HG03469 (cell line): ENCODE measurements around the gene CCDC169.
"Not testable (repeated sequence)": the region's sequence is repeated elsewhere in the genome, so short reads cannot be mapped to it uniquely, and the experiment has no call there.

ENCODE experiments used
- ATAC-seq: cut with Tn5 transposase; IDR thresholded peaks from one replicate; pipeline ENCODE4 v1.9.1; 2021; ENCODE audit warnings: mild to moderate bottlenecking, moderate library complexity, moderate number of reproducible peaks; ENCODE audit not compliant: unreplicated experiment

The CCDC169 gene

DNA sequence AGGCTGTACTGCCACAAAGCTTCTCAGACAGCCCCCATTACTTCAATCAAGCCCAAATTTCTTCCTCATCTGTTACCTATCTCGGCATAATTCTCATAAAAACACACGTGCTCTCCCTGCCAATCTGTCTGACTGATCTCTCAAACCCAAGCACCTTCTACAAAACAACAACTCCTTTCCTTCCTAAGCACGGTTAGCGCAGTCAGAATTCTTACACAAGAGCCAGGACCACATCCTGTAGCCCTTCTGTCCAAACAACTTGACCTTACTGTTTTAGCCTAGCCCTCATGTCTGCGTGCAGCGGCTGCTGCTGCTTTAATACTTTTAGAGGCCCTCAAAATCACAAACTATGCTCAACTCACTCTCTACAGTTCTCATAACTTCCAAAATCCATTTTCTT, 22.2 kb upstream of the CCDC169 start:
- not testable (repeated sequence) for ATAC-seq

DNA sequence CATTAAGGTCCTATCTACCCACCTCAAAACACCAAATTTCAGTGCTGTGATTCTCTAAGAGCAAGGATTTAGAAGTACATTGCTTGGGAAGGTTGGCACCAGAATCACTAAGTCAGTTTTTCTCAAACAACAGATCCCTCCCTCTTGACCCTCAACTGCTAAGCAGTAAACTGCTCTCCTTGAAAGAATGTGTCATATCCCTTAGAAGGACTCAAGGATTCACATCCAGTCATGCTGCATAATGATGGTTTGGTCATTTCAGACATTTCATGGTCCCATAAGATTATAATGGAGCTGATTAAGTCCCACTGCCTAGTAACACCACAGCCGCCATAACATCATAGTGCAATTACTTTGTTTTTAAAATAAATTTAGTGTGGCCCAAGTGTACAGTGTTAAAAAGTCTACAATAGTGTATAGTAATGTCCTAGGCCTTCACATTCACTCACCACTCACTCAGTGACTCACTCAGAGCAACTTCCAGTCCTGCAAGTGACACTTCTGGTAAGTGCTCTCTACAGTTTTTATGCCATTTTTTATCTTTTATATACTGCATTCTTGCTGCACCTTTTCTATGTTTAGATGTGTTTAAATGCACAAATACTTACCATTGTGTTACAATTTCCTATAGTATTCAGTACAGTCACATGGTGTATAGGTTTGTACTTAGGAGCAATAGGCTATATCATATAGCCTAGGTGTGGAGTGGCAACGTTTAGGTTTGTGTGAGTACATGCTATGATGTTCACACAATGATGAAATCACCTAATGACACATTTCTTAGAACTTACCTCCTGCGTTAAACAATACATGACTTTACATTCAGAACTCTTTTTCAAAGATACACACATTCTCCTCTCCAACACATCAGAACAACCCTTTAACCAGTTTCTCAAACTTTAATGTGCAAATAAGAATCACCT, 15.7 kb upstream of the CCDC169 start:
- ATAC-seq: no peak

DNA sequence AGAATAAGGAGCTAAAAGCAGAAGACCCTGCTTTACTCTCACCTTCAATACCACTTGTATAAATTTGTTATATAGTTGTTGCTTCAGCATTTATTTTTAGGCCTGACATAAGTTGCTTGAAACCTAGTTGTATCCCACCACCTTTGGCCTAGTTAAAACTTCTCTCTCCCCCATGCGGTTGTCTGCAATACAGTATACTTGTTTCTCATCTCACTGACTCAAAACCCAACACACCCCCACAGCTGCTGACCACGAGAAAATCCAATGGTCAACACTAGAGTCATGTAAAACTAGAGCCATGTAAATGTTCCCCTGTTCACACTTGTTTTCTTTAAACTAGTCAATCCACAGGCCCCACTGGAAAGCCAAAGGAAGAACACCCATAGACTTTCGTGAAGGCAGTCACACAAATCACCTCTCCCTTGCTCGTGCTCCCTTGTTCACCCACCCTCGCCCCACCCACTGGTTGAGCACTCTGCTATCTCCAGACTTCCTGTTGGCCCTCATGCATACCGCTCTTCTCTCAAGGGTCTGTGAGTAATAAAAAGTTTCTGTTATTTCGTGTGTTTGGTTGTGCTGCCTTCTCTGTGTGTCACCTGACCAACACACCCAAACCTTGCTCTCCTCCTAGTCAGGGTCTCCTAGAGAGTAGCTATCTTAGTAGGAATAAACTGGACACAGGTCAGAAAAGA, 12.9 kb upstream of the CCDC169 start:
- ATAC-seq: no peak

DNA sequence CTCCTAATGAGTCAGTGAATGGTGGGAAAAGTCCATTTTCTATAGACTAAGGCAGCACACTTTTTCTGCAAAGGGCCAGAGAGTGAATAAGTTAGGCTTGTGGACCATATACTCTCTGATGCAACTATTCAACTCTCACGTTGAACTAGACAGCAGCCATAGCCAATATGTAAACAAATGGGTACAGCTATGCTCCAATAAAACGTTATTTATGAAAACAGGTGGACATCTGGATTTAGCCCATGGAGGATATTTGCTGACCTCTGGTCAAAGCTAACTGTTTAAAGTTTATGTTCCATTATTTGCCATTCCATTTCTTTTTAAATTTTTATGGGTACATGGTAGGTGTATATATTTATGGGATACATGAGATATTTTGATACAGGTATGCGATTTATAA, 4.7 kb upstream of the CCDC169 start:
- no peak for ATAC-seq

DNA sequence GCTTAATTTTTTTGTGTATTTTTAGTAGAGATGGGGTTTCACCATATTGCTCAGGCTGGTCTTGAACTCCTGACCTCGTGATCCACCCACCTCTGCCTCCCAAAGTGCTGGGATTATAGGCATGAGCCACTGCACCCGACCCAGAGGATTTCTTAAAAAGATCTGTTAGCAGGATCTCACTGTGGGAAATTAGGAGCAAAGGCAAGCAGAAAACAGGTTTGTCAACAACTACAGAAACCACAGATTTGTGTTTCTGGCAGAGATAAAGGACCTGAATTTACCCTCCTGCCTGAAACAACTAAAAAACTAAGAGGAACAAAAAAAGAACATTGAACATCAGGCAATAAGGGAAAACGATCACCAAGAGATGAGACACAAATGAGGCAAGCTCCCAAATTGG, 1.9 kb upstream of the CCDC169 start:
- ATAC-seq: not testable (repeated sequence)

DNA sequence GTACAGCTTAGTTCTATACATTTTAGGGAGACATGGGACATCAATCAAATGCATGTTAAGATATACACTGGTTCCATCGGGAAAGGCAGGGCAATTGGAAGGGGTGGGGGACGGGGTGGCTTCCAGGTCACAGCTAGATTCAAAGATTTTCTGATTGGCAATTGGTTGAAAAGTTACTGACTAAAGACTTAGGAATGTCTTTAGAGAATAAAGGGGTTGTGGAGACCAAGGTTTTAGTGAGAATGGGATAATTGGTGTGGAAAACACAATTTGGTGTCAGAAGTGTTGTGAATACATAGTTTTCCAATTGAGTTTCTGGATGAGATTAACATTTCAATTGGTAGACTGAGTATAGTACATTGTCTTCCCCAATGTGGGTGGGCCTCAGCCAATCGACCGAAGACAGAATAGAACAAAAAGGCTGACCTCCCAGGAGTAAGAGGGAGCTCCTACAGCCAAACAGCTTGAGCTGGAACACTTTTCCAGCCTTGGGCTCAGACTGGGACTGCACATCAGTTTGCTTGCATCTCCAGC, 988 bp upstream of the CCDC169 start:
- no peak for ATAC-seq

DNA sequence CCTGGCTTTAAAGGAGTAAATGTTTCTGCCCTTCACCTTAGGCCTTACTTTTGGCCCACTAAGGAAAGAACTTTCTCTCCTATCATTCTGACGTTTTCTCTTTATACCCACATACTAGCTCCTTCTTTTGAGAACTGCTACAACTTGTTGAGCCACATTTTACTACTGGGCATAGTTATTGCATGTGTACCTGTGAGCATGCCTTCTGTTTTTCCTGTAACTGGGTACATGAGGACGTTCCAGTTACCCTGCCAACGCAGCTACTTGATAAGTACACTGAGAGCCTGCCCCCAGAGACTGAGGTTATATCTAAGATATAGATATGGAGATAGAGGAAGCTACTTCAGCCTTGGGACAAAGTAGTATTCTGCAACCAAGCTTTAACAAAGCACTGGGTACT, 3.5 kb downstream of the CCDC169 start:
- no peak for ATAC-seq

DNA sequence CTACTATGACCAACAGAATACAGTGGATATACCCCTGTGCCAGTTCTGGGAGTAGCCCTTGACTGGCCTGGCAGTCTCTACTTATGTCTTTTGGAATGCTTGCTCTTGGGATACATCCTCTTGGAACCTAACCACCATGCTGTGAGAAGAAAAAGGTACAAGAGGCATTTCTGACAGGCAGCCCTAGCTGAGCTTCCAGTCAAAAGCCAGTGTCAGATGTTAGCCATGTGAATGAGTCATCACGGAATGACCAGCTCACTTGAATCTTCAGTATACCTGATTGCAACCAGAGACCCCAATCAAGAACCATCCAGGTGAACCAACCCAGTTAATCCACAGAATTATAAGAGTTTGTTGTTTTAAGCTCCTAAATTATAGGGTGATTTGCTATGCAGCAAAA, 4.1 kb downstream of the CCDC169 start:
- ATAC-seq: no peak

DNA sequence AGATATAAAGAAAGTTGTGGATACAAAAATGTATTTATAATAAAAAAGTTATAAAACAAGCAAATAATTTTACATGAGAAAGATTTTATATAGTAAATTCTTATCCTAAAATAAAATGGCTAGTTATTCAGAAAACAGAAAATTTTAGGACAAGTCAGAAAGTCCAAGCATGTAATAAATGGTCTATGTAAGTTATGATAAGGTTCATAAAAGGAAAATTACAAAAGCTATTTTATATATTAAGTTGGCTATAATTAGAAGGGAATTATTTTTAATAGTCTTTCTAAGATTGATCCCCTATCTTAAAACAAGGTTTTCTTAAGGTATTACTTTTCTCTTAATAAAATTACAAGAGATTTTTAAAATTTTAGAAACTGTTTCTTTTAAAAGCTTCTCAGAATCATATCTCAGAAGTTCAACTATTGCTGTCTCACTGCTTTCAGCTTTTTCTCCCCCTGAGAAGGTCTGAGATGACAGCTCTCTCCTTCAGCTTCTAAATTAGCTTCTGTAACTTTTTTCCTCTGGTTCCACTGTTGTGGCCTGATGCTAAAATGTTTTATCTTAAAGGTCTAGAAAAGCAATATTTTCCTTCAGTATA, 8.7 kb downstream of the CCDC169 start:
- no peak for ATAC-seq

DNA sequence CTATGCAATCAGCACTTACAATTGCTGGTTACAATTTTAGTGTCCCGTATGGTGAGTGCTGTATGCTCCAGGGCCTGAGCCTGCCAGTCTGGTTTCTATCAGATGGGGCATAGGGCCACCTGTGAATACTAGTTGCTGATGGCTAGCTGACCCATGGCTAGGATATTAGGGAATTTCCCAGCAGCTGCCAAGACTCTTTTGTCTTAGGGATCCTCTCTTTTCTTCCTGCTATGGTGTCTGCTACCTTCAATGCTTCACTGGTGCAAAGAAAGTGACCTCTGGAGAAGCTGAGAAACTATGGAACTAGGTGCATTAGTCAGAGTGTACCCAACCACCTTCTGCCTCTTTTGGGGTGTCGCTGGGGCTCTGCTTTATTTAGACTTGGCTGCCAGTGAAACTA, 11.6 kb downstream of the CCDC169 start:
- ATAC-seq: no peak

DNA sequence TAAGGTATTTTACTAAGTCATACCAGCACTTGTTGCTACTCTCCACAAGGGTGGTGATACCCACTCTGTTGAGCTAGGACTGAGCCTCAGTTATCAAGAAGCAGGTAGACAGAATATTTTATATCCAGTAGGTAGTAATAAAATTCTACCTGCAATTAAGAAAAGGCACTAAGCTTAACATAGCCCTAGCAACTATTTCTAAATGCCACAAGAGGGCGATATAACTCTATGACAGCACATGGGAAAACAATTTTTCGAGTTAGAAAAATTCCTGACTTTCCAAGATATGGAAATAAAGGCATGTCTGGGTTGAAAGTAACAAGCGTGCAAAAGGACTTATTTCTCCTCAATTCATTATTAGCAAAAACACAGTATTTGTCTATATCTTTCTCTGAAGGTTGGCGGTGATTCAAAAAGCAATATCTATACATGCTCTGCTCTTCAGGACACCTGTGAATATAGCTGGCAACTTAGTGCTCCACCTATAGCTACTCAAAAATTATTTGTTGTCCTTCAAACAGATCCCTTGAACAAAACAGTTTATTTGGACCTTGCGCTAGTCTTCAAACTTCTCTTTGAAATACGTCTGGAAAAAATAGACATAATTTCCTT, 14.7 kb downstream of the CCDC169 start:
- no peak for ATAC-seq

DNA sequence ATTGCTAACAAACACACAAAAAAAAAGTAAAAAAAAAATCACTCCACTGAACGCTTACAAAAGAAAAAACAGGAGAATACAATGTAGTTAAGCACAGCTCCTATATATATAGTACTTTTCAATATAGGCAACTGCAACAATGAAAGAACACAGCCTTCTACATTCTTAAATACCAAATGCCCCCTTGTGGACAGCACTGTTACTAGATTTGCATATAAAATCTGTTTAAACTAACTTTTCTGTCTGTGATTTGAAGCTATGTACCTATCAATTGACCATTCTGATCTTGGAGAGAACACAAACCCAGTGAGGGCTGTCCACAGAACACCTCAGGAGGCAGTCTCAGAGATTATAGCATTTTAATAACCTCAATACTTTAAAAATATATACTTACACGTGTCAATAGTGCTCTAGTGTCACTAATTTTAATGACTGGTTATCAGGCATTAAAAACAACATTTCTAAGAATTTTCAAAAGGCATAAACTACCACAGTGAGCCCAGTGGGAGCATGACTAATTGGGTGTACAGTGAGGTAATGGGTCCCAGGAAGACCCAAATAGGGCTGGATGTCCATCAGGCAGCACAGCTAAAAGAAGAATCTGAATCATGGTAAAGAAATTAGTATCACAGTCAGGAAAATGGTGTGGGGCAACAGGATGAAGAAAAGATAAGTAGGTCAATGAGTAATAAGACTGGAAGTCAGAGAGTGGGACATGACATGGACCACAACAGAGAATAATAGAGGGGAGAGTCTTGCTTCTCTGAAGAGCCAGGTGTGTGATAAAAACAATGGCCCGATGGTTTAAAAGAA, 22.2 kb downstream of the CCDC169 start:
- ATAC-seq: no peak

DNA sequence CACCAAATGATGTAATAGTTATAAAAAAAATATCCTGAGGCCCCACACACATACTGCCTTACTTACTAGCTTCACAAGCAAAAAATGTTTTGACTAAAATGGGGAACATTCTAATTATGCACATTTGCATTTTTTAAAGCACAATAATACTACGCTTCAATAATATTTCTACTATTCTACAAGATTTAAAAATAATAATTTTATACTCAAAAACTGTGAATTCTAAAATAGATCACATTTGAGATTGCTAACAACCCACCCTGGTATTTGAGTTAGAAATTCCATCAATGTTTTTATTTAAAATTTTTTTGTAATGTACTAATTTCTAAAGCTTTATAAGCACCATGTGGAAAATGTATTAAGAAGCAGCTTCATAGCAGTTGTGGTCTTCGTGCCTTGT, 24.2 kb downstream of the CCDC169 start:
- ATAC-seq: no peak

DNA sequence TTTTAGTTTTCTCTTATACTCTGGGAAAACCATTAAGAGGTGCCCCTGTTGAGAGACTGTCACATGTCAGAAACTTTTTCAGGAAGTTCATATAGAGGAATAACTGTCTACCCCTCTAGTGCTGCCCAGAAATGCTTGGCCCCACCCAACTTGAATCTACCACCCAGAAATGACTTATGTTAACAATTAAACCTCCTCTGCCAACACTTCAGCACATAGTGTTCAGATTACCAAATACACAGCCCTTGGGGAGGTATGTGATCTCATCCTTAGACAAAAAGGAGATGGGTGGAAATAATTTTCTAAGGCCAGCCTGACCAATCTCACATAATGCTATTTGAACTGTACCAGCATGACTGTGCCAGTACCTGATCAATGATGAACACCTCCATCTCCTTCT, 35.6 kb downstream of the CCDC169 start:
- no peak for ATAC-seq

DNA sequence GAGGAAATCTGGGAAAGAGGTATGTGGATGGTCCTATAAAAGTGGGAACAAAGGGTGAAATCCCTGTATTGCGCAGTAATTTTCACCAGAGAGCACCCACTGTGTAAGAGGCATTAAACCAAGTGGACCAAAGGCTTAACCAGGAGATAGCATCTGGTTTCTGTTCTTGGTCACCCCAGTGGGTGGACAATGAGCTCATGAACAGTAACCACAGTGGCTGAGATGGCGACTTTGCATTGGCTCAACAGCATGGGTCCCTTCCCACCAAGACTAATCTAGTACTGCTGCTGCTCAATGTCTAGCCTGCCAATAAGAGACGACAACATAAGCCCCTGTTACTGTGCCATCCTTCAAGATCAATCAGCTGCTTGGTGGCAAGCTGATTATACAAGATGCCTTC, 36.6 kb downstream of the CCDC169 start:
- no peak for ATAC-seq

DNA sequence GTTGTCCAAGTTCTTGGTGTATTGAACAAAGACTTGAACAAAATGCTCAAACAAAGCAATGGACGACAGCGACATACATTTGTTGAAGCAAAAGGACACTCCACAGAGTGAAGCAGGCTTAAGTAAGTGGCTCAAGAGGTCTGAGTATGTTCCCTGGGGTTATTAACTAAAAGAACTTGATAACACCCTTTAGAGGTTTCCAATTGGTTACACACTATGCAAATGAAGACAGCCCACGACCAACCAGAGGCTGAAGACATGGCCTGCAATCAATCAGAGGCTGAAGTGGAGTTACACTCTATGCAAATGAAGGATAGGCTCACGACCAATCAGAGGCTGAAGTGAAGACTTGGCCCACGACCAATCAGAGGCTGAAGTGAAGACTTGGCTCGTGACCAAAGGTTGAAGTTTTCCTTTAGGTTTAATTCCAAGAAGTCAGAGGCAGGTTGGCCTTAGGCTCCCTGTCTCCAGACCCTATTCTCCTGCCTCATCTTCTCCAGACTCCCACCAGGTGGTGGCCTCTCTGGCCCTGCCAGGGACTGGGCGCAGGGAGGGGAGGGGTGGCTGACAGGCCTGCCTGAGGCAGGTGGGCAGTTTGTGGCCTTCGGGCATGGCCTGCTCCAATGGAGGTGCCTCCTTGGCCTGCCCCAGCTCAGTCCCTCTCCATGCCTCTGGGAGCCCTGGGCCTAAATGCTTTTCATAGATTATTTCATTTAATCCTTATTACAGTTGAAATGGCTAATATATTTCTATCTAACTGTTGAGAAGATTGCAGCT, 38.1 kb downstream of the CCDC169 start:
- no peak for ATAC-seq

DNA sequence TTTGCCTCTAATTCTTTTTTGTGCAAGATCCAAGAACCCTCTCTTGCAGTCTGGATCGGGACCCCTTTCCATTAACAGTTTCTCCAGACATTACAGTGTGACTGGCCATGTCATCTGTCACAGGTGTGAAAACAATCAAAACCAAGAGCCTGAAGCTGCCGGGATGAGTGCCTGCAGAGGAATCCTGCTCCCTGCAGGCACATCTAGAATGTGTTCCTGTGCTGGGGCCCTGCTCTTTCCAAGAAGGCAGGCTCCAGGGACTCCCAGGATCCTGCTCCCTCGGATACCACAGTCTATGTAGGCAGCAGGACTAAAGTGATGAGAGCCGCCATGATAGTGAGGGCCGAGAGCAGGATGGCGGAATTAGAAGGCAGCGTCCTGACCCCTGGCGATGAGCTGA, 38.8 kb downstream of the CCDC169 start:
- no peak for ATAC-seq

DNA sequence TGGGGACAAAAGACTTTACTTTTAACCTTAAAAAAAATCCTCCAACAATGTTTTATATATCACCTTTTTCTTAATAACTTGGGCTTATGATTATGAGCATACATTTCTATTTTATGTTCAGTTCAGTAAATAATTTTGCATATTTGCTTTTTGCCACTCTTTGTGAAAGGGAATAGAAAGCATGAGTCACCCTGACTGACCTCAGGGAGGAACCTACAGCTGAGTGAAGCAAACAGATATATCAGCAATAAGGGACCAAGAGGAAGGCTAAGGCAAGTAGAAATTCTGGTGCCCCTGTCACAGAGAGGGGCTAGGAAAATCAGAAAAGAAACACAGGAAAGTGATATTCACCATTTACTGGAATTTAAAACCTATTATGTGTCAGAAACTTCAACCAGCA, 46.1 kb downstream of the CCDC169 start:
- no peak for ATAC-seq

DNA sequence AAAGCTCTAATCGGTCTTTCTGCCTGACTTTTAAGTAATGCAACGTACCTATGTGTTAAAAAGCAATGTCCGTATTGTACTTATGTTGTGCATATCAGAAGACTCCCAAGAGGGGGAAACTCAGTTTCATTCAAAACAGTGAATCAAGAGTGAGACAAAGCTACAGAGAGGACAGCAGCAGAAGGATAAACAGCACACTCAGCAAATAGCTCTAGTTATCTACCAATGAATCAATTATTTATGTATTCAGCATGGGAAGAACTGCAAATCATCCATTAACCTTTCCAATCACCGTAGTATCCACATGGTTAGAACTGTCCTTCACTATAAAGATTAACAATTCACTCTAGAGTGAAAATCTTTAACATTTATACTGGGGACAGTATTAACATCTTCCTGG, 46.6 kb downstream of the CCDC169 start:
- no peak for ATAC-seq

DNA sequence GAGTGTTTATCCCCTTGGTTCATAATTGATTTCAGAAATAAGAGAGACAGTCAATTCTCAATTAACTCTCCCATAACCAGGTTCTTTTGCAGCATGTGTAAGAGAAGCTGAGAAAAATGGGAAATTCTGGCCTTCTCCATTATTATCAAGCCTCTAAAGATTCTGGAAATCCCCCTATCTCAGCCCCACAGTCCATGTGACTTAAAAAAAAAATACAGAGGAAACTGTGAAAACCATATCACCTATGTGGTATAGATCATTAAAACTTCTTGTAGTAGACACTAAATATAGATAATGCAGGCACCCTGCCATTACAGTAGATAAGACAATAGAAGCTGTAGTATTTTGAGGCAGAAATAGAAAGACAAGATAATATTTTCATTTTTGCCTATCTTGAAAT, 48.9 kb downstream of the CCDC169 start:
- ATAC-seq: no peak
